ENCODE measurements around the gene MTCL3.
A peak's percentile ranks its signal among the peaks of the same experiment; 100 is the strongest.

The MTCL3 gene

DNA sequence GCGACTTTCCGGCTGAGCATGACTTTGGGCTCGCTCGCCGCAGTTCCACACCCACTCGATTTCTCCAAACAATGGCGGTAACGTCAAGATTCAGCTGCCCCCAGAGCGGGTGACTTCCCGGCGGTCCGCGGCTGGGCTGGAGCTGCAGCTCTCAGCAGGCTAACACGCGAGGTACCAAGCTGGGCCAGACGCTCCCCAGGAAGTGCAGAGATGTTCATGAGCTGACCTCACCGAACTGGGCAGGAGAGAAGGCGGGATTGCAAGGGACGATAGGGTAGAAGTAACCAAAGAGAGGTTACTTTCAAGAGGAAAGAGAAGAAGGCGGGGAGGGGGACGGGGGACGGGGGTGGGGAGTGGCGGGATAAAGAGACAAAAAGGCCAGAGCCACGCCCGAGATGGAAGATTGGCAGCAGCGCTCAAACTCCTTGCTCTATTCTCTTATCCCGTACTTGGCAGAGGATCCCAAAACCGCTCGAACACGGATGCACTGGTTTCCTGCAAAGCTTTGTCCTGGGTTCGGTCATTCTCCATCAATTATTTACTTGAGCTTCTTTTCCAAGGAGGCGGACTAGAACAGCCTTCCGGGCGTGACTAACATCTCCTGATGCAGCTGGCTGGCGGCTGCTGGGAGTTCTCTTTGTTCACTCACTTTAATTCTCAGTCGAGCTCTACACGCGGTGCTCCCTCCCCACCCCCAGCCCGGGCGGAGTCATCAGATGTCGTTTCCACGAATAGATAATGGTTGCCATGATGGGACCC is at the start of gene MTCL3:
MTCL3 (minus strand) TSS at position 626 of the 759 bp plus-strand sequence.
- DNase-seq (ENCODE audit: low read depth), result no peak

DNA sequence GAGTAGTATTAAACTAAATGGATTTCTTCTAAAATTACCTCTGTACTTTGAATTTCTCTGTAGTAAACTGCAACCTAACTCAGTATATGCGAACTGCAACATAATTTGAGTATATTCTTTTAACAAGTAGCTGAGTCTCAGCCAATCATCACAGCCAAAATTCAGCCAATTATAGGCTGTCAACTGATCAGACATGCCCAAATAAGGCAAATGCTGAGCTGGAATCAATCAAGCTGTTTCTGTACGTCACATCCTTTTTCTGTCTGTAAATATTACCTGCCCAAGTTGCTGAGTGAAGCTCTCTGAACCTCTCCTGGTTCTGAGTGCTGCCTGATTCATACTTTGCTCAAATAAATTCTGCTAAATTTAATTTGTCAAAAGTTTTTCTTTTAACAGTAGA is 48.3 kb upstream of the MTCL3 start:
- DNase-seq (ENCODE audit: low read depth), result no peak

DNA sequence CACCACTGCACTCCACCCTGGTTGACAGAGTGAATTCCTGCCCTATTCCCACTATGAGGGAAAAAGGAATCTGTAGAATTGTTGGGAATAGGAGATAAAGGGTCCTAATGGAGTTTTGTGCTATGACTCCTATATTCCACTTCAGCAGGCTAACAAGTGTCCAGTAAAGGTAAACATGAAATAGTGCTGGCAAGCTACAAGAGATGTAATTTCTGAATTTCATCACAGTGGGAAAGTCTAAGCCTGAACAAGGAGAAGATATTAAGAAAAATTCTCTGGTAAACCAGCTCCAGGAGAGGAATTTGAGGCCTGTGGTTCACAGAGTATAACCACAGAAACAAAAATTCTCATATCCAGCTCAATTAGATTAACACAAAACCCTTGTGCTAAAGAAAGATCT is 47.5 kb upstream of the MTCL3 start:
- DNase-seq (ENCODE audit: low read depth), result no peak

DNA sequence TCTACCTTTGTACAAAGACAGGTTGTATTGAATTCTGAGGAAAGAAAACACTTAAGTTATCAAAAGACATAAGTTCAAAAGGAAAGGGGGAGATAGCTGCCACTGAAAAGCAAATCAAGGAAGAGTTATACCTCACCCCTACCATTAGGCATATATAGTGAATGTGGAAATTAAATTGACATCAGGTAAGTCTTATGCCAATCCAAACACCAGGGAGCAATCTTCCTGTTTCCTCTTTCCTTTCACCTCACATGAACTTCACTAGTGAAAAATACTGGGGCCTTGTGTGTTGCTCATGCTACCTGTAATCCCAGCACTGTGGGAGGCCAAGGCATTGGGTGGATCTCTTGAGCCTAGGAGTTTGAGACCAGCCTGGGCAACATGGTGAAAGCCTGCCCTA is 47.0 kb upstream of the MTCL3 start:
- DNase-seq (ENCODE audit: low read depth), result no peak

DNA sequence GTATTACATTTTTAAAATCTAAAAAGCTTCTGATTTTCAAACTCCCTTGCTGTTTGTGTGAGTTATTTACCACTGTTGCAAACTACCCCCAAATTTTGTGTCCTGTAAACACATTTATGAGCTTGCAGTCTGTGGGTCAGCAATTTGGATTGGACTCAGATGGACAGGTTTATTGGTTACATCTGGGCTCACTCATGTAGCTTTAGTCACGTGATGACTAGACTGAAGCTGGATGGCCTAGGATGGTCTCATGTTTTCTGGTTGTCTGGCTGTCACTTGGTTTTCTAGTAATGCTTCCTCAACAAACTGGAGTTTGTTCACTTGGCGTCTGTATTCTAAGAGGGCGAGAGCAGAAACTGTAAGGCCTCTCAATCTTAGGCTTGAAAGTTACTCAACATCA is 45.6 kb upstream of the MTCL3 start:
- no peak for DNase-seq (ENCODE audit: low read depth)

DNA sequence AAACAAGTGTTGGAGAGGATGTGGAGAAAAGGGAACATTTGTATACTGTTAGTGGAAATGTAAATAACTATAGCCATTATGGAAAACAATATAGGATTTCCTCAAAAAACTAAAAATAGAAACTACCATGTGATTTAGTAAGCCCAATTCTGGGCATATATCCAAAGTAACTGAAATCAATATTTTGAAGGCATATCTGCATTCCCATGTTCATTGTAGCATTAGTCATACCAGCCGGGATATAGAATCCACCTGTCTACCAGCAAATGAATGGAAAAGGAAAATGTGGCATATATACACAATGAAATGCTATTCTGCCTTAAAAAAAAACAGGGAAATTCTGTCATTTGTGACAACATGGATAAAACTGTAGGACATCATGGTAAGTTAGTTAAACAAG is 42.5 kb upstream of the MTCL3 start:
- no peak for DNase-seq (ENCODE audit: low read depth)

DNA sequence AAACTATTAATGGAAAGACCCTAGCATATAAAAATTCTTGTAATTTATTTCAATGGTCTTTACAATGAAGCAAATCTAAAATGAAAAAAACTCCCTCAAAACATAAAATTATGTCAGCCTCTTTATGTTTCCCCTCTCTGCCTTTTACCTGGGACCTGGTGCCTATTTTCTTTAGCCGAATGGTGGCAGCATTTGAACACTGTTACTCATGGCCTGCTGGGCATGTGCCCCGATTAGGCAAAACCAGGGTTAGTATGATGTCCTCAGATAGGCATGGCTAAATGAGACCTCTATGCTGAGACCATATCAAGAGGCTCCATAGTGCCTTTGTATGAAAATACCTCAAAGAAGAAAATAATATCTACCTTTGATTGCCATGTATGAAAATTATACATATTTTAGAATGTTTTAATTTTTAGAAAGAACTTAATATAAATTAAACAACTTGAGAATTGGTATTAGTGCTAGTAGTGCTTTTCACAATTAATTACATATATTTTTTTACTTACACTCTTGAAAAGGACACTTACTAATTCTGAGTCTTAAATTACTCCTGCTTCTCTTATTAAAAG is 35.4 kb upstream of the MTCL3 start:
- DNase-seq (ENCODE audit: low read depth), result no peak

DNA sequence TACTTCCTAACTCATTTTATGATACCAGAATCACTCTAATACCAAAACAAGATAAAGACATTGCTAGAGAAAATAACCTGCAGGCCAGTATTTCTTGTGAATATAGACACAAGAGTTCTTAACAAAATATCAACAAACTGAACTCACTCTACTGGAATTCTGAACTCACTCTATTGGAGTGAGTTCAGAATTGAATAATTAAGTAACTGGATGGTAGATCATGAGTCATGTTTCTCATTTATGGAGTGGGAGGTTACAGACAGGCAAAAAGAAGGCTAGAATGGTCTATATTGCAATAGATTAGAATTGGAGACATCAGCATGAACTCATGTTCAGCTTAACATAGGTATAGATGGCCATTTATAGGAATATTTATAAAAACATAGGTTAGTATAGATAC is 31.3 kb upstream of the MTCL3 start:
- DNase-seq (ENCODE audit: low read depth), result no peak

DNA sequence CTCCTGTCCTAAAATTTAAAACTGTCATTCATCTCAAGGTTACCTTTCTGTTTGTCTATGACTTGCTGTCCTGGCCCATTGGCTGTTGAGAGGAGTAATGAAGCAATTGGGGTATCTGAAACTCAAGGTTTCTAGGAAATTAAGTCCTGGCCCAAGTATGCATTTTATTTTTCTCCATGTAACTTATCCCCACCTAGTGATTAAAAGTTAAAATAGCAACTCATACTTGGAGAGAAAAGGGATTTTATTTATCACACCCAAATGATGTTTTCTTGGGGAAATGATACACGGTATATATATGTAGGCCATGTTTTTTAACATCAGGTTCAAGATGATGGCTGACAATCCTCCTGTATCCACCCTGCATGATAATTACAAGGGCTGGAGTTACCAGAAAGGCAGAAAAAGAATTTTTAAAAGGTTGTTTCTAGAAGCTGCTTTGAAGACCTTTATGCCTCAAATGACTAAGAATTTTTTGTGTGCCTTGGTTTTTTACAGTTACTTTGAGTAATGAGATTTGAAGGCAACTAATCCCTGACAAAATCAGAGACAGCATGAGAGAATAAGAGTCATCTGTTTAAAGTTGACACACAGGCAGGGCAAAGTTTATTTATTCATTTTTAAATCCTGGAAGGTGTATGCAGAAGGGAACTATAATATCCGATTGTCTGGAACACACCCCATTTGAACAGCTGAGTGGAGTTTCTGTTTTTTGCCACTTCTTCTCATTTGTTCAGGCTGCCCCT is 28.9 kb upstream of the MTCL3 start:
- no peak for DNase-seq (ENCODE audit: low read depth)

DNA sequence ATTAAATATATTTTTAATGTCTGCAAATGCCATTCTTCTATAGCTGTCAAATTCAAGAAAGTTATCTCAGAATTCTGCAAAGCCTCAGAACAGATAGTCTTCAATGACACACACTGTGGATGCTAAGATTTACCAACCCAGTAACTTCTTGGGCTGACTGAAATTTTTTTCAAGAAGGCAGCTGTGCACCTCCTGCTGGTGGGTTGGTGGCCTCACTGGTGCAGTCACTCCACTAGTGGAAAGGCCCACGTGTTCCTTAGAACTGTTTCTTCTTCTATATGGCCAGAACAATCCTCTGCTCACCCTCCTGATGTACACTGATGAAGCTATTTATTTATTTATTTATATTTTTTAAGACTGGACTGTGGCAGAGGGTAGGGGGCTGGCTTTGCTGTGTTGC is 28.1 kb upstream of the MTCL3 start:
- no peak for DNase-seq (ENCODE audit: low read depth)

DNA sequence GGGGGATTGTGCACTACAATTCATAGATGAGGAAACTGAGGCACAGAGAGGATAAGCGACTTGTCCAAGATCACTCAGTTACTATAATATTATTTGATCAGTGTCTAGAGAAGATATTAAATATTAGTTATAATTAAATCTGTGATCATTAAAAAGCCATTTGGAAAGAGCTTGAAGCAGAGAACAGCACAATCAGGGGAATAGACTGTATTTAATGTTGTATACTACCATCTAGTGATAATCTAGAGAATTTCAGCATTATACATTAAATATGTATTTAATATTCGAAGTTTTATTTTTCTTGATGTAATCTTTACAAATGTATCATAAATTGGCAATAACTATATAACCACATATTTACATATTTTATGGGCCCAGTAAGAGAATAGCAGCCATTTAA is 20.1 kb upstream of the MTCL3 start:
- DNase-seq (ENCODE audit: low read depth), result no peak

DNA sequence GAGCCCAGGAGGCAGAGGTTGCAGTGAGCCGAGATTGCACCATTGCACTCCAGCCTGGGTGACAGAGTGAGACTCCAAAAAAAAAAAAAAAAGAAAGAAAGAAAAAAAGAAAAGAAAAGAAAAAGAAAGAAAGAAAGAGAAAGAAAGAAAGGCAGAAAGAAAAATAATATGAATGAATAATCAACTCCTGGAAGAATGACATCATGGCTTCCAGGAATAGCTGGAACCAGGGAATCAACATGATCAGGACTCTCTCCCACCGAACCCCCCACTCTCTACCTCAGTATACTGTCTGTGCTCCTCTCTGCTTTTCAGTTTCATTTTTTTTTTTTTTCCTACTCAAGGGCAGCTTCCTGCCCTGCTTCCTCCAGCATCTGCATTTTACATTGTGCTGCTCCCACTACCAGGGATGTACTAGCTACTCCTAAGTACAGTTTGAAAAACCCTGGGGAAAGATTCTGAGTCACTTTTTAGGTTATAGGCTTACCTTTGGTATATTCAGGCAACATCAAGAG is 19.7 kb upstream of the MTCL3 start:
- no peak for DNase-seq (ENCODE audit: low read depth)

DNA sequence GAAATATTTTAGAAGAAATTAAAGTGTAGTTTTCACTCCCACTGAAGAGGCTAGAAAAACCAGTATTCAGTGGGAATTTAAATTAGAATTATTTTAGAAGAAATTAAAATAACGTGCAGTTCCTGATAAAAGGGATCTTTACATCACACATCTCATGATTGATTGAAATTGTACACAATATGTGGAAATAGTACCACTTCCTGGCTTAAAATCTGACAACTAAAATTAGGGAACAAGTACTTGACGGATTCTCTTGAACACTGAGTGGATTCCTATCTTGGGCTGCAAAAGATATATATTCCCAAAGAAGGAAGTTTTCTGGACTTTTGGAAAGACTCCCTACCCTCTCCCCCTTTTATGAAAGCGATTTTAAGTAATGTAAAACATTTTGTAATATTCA is 14.6 kb upstream of the MTCL3 start:
- no peak for DNase-seq (ENCODE audit: low read depth)

DNA sequence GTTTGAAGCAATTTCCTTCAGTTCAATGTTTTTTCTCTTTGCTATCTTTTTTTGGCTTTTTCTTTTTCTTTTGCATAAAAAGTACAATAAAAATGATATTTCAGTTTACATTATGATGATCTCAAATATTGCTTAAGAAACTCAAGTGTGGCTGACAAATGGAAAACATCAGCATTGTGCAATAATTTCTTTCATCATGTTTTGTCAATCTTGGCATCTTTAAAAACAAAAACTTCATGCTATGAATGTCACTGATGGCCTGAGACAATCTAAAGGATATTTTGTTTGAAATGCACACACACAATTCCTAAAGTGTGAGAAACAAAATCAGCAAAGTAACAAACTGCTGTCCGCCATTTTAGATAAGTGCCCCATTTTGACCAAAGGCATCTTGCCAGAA is 13.9 kb upstream of the MTCL3 start:
- no peak for DNase-seq (ENCODE audit: low read depth)

DNA sequence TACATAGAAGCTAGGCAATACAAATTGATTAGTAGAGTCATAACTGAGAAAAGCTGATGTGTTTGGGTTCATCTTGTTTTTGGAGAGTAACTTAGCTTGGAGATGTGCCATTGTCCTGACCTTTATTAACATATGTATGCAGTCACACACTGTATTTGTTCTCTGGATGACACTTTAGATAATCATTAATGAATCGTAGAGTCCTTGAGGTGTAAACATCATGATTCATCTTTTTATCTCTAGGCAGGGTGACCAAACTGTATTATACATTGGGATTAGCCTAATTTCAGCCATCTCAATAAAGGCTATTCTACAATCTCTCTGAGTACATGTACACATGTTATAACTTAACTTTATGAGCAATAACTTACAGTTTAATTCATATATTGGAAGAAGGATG is 3.6 kb upstream of the MTCL3 start:
- no peak for DNase-seq (ENCODE audit: low read depth)

DNA sequence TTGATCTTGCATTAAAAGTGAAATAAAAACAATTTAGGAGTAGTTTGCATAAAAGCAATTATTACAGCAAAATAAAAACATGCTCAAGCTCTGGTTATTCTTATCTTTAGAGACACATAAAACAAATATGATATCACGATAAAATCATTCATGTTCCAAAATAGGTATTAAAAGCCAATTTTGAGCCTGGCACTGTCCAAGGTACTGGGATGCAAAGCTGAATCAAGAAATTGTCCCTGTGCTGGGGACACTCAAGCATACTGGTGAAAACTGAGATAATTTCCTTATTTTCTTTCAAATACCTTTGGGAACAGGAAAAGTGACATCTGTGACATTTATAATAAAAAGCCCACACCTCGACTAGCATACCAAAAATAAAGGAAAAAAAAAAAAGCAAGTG is 931 bp upstream of the MTCL3 start:
- no peak for DNase-seq (ENCODE audit: low read depth)

DNA sequence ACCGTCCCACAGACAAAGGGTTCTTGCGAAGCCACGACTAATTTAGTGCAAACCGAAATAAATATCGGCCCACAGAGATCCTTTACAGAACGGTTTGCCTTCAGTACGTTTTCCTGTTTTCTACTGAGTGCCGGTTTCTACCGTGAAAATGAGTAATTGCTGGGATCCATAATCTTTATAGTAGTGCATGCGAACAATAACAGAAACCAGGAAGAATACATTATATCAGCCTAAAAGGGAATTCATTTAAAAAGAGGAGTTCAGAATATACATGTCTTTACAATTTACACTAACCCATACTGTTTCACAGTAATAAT is 292 bp upstream of the MTCL3 start:
- no peak for DNase-seq (ENCODE audit: low read depth)

DNA sequence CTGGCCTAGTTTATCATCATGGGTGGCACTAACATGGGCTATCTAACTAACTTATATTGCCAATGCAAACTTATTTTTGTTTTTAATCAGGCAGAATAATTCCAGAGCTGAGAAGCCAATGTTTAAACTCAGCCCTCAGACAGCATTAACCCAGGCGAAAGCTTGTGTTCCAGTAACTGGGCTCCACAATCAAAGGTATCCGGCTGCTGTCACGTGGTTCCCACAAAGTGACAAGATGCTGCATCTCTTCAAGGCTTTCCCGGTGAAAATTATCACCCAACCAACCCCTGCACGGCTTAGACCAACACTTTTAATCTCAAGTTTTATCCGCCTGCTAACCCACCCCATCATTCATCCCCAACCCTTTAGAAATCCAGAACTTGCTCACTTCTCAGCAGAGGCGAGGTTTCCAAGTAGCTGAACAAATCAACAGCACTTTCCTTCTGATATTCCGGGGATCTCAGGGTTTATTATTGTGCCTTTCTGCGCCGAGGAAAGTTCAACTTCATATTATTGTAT is 885 bp downstream of the MTCL3 start:
- DNase-seq (ENCODE audit: low read depth), result no peak

DNA sequence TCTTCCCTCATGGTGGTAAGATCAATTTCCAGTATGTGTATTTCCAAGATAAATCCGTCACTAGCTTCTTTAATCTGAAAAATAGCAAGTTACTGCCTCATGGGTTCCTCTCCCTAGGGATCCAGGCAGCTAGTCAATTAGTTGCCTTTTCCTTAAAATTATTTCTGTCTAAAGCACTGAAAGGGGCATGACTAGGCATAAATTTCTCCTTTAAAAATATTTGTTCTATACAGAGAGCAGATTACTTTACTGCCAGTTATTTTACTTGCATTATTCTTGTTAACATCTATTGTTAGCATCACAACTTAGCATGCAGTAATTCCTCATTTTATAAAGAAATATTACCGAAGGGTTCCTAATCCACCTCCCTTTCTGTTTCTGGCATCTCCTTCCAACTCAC is 1.4 kb downstream of the MTCL3 start:
- DNase-seq (ENCODE audit: low read depth), result no peak

DNA sequence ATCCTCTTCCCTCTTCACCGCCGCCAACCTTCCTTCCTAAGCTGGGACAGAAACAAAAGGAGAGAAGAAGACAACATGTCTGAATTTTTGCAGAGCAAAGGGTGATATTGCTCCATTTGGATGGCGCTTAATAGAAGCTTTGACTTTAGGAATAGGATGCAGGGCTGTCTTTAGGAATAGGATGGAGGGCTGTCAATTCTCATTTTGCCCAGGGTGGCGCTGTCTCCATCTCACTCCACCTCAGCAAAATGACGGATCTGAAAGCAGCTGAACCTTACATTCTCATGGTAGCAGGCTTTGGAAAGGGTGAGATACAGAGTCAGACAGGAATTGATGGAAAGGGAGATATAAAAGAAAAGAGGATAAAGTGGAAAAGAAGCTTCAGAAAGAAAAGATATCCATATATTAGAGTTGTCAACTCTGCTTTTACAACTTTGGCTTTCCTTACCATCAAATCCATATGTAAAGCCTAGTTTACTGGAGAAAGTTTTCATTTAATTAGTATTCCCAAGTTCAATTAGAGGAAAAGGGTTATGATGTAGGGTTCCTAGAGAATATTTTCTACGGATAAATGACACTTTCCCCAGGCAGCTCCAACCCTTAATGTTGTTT is 2.4 kb downstream of the MTCL3 start:
- no peak for DNase-seq (ENCODE audit: low read depth)

DNA sequence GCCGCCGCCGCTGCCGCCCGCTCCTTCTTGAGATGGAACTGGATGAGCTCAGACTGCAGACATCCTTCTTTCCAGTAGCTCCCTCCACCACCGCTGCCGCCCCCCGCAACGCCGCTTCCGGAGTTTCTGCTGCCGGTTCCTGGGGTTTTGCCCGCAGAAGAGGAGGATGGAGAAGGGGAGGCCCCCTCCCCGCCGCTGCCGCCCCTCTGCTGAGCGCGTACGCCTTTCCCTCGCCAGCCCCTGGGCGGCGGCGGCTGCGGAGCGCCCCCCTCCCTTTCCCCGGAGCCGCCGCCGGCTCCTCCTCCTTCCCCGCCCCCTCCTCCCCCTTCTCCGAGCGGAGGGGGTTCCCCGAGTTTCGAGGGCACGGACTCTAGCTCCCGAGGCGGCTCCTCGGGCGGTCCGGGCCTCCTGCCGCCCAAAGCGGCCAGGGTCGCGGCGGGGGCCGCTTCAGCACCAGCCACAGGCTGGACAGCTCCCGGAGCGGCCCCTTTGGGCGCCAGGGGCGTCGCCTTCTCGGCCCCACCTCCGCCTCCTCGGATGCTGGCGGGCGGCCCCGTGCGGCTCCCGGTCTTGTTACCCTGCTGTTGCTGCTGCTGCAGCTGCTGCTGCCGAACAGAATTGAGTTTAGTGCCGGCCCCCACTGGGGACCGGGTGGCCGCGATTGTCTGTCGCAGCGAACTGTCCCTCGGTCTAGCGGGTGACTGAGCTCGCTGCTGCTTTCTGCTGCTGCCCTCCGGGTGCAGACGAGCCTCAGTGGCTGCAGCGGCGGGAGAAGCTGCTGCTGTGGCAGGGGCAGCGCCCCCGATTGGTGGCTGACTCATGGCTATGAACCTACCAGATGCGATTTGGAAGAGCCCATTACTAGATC is 3.1 kb downstream of the MTCL3 start:
- DNase-seq (ENCODE audit: low read depth), result peak; percentile 58
